OCI-LY7 (cell line): ENCODE measurements around the gene KCNQ2. TPM values are rescaled to one million over a fixed set of nuclear protein-coding genes. Genes with fewer than 3 reads are reported as not detected.

ENCODE experiments used
- BruUV-seq: library from RNA; stranded (reverse); fragments of 400-500 nt; replicated peaks from 2 replicates; lab custom pipeline; 2021; lab: Mats Ljungman, UMichigan
- CTCF ChIA-PET: fragments of 300-600 bp; sonication (Branson Sonifier 250); formaldehyde crosslinking; loops from one replicate; lab custom pipeline; 2022; ENCODE audit warnings: antibody characterized with exemption; ENCODE audit not compliant: unreplicated experiment; lab: Charles Lee
- POLR2A ChIA-PET: fragments of 300-600 bp; sonication (Branson Sonifier 250); formaldehyde crosslinking; loops from one replicate; lab custom pipeline; 2022; ENCODE audit warnings: antibody characterized with exemption; lab: Charles Lee
- DNase-seq: peaks from one replicate; pipeline ENCODE4 v3.0.0-alpha.2; 2015; ENCODE audit warnings: low spot score
- H2AFZ ChIP-seq: fragments of 200-600 bp; sonication (generic), shearing (Covaris generic); 2 replicates; pipeline ENCODE4 v1.6.1; 2014; ENCODE audit warnings: mild to moderate bottlenecking, antibody characterized with exemption, low read length, moderate library complexity
- H3K27ac ChIP-seq: fragments of 200-600 bp; sonication (generic); 2 replicates; pipeline ENCODE4 v1.5.1; 2014; ENCODE audit warnings: mixed run types, low read depth, mild to moderate bottlenecking, moderate library complexity, low read length, inconsistent platforms; ENCODE audit not compliant: poor library complexity, severe bottlenecking
- H3K36me3 ChIP-seq: fragments of 200-600 bp; sonication (generic); 2 replicates; pipeline ENCODE4 v1.6.1; 2014; ENCODE audit warnings: mild to moderate bottlenecking, antibody characterized with exemption, low read length, moderate library complexity, mixed read lengths; ENCODE audit not compliant: insufficient read depth
- H3K4me1 ChIP-seq: fragments of 200-600 bp; sonication (generic); 2 replicates; pipeline ENCODE4 v1.5.1; 2014; ENCODE audit warnings: mild to moderate bottlenecking, low read length; ENCODE audit not compliant: insufficient read depth, poor library complexity, severe bottlenecking
- H3K4me2 ChIP-seq: fragments of 200-600 bp; sonication (generic); 2 replicates; pipeline ENCODE4 v1.6.1; 2014; ENCODE audit warnings: mild to moderate bottlenecking, low read length
- H3K4me3 ChIP-seq: fragments of 200-600 bp; sonication (generic); 2 replicates; pipeline ENCODE4 v1.5.1; 2014; ENCODE audit warnings: mild to moderate bottlenecking, low read depth, low read length; ENCODE audit not compliant: poor library complexity, severe bottlenecking
- H3K79me2 ChIP-seq: fragments of 200-600 bp; sonication (generic); 2 replicates; pipeline ENCODE4 v1.6.1; 2016; ENCODE audit warnings: low read depth, mild to moderate bottlenecking, low read length, moderate library complexity, mixed read lengths; ENCODE audit not compliant: insufficient read depth
- H3K9me2 ChIP-seq: fragments of 200-600 bp; sonication (generic); 2 replicates; pipeline ENCODE4 v1.6.1; 2016; ENCODE audit warnings: mild to moderate bottlenecking, low read length, mixed read lengths; ENCODE audit not compliant: insufficient read depth
- H3K9me3 ChIP-seq: fragments of 200-600 bp; sonication (generic); 2 replicates; pipeline ENCODE4 v1.6.1; 2014; ENCODE audit warnings: mild to moderate bottlenecking, mixed run types, low read length, mixed read lengths
- H4K20me1 ChIP-seq: fragments of 200-600 bp; sonication (generic); 2 replicates; pipeline ENCODE4 v1.6.1; 2014; ENCODE audit warnings: mild to moderate bottlenecking, antibody characterized with exemption, low read length, moderate library complexity, mixed read lengths; ENCODE audit not compliant: insufficient read depth
- EZH2phosphoT487 ChIP-seq: fragments of 200-600 bp; sonication (generic); IDR thresholded peaks from 2 replicates; pipeline ENCODE4 v1.6.1; 2018; ENCODE audit warnings: low read depth, borderline replicate concordance, mild to moderate bottlenecking, mixed run types, antibody characterized with exemption, low read length, moderate library complexity, mixed read lengths
- intact Hi-C: fragments of 100-400 bp; cut with micrococcal nuclease; formaldehyde crosslinking; loops from one replicate; pipeline ENCODE4 v1.10.0; 2022; ENCODE audit not compliant: unreplicated experiment
- total RNA-seq, 2 experiments: library from RNA; depleted of rRNA in 1 of 2; stranded (reverse); fragments of >200 nt in 1 of 2; shearing (Covaris generic) in 1 of 2; gene quantifications; 2 replicates each; pipeline ENCODE4 v1.2.3, GENCODE V29; 2014 to 2022
- TF ChIP-seq, protein P1 (sequence below): fragments of 200-600 bp; sonication (generic); conservative IDR thresholded peaks from 2 replicates; pipeline ENCODE4 v1.5.1; 2014; ENCODE audit warnings: mild to moderate bottlenecking, antibody characterized with exemption, low read length, moderate library complexity, mixed read lengths

The KCNQ2 gene
- total RNA-seq, 2 experiments from 2014 or later: not detected

DNA sequence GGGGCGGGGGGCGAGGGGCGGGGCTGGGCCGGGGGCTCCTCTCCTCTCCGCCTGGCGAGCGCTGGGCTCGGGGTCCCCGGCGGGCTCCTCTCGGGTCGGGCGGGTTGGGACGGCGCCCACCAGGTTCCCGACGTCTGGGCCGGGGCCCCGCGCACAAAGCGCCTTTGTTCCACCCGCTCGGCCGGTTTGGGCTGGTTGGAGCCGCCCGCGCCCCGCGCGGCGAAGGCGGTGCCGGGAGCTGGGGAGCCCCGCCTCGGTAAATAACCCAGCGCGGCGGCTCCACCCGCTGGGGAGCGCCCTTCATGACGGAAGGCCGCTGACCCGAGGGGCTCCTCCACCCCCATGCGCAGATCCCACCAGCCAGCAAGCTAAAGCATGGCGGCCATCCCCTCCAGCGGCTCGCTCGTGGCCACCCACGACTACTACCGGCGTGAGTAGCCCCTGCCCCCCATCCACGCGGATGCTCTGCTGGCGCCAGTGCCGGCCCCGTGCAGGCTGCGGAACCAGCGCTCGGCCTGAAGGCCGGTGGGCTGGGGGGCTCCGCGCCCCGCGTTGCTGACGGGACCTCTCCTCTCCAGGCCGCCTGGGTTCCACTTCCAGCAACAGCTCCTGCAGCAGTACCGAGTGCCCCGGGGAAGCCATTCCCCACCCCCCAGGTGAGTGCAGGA lies 48.6 kb upstream of the KCNQ2 start:
- intact Hi-C loops: loop anchor here (2.0 kb wide), 1 partner anchor 24 kb away; no protein-coding TSS in a partner anchor
- Histone ChIP-seq H3K27ac (peak overlapping the region; percentile 22), H4K20me1 (no peaks in the 10 kb centered on the region), H3K4me2 (peak overlapping the region; percentile 100), H3K4me1 (peaks cover 11% of the 10 kb centered on the region), H3K9me2 (no peaks in the 10 kb centered on the region), H3K36me3 (peaks cover 21% of the 10 kb centered on the region), H3K4me3 (peak overlapping the region; percentile 95), H3K79me2 (no peaks in the 10 kb centered on the region; the same call in 1 of the 2 replicates), H3K9me3 (peaks cover 6% of the 10 kb centered on the region; the same call in 1 of the 2 replicates), H2AFZ (peak overlapping the region; percentile 17)
- ChIA-PET POLR2A (interaction anchor here (0.5 to 1.0 kb wide), 2 partner anchors 32 to 381 kb away, joined by 3 to 4 read pairs; no protein-coding TSS in a partner anchor), CTCF (interaction anchor here (0.6 to 1.0 kb wide), 2 partner anchors 17 to 120 kb away, joined by 3 to 9 read pairs; partner anchors contain the start of gene PTK6)
- TF ChIP-seq, protein P1, sequence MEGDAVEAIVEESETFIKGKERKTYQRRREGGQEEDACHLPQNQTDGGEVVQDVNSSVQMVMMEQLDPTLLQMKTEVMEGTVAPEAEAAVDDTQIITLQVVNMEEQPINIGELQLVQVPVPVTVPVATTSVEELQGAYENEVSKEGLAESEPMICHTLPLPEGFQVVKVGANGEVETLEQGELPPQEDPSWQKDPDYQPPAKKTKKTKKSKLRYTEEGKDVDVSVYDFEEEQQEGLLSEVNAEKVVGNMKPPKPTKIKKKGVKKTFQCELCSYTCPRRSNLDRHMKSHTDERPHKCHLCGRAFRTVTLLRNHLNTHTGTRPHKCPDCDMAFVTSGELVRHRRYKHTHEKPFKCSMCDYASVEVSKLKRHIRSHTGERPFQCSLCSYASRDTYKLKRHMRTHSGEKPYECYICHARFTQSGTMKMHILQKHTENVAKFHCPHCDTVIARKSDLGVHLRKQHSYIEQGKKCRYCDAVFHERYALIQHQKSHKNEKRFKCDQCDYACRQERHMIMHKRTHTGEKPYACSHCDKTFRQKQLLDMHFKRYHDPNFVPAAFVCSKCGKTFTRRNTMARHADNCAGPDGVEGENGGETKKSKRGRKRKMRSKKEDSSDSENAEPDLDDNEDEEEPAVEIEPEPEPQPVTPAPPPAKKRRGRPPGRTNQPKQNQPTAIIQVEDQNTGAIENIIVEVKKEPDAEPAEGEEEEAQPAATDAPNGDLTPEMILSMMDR: 0 out of 2 replicates have a peak, but pooled peaks have one; percentile 13
- TF ChIP-seq EZH2phosphoT487: no peak
- BruUV-seq: TSS peak; percentile 85
- DNase-seq: peak; percentile 80

DNA sequence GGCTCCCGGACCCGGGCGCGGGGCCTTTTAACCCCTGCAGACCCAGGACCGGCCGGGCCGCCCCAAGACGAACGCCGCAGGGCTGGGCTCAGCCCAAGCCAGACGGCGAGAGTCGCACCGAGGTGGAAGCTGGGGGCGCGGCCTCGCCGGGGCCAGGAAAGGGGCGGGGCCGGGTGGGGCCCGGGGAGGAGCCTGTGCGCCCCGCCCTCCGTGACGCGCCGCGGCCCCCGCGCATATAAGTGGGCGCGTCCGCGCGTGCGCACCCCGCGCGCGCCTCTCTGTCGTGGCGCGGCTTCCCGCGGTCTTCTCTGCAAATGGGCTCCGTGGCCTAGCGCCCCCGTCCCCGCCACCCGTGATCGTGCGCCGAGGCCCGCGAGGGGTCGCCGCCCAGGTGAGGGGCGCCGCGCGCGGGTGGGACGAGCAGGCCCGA lies 48.1 kb upstream of the KCNQ2 start, which contains the start of gene PPDPF:
Gene PPDPF (plus strand): TSS at position 262 of the 430 bp plus-strand sequence. CDS start 544 bp downstream, outside the sequence.
- ChIA-PET POLR2A (interaction anchor here (0.5 to 1.0 kb wide), 4 partner anchors 24 to 382 kb away, joined by 3 to 4 read pairs (median 4); no protein-coding TSS in a partner anchor), CTCF (interaction anchor here (0.6 kb wide), 2 partner anchors 120 to 1632 kb away, joined by 5 to 9 read pairs; no protein-coding TSS in a partner anchor)
- Histone ChIP-seq H3K9me2 (no peaks in the 10 kb centered on the region), H3K27ac (peak within 1 kb of the TSS; percentile 22), H4K20me1 (no peaks in the 10 kb centered on the region), H3K4me3 (peak within 1 kb of the TSS; percentile 95), H3K79me2 (no peaks in the 10 kb centered on the region; the same call in 1 of the 2 replicates), H3K4me1 (peaks cover 11% of the 10 kb centered on the region), H3K36me3 (peaks cover 21% of the 10 kb centered on the region), H3K4me2 (peak within 1 kb of the TSS; percentile 100), H3K9me3 (peaks cover 6% of the 10 kb centered on the region; the same call in 1 of the 2 replicates), H2AFZ (peak within 1 kb of the TSS; percentile 84)
- TF ChIP-seq EZH2phosphoT487: no peak
- TF ChIP-seq, protein P1: no peak
- DNase-seq: peak; percentile 86
- intact Hi-C loops: loop anchor here (2.0 kb wide), 1 partner anchor 24 kb away; no protein-coding TSS in a partner anchor
- no TSS peak for BruUV-seq
